Smooth muscle cell (in vitro differentiated cells): ENCODE data around the gene STOML2. TPM values are rescaled to one million over a fixed set of nuclear protein-coding genes. Genes with fewer than 3 reads are reported as not detected.

ENCODE experiments used
- DNase-seq: peaks from one replicate; lab custom pipeline; 2025; ENCODE audit not compliant: unreplicated experiment; lab: John Stamatoyannopoulos, UW
- H2AFZ ChIP-seq: fragments of 200-600 bp; sonication (generic); 2 replicates; pipeline ENCODE4 v1.6.0; 2016; ENCODE audit warnings: antibody characterized with exemption, low read depth, mild to moderate bottlenecking
- H3F3A ChIP-seq: fragments of 200-600 bp; sonication (generic); 2 replicates; pipeline ENCODE4 v1.6.0; 2017; ENCODE audit warnings: antibody characterized with exemption, low read depth
- H3K27ac ChIP-seq: fragments of 200-600 bp; sonication (generic); 2 replicates; pipeline ENCODE4 v1.5.1; 2016; ENCODE audit warnings: low read depth, mild to moderate bottlenecking
- H3K27me3 ChIP-seq: fragments of 200-600 bp; sonication (generic); 2 replicates; pipeline ENCODE4 v1.6.1; 2016; ENCODE audit warnings: low read depth, mild to moderate bottlenecking
- H3K36me3 ChIP-seq: fragments of 200-600 bp; sonication (generic); 2 replicates; pipeline ENCODE4 v1.5.1; 2016; ENCODE audit warnings: low read depth
- H3K4me1 ChIP-seq: fragments of 200-600 bp; sonication (generic); 2 replicates; pipeline ENCODE4 v1.5.1; 2016; ENCODE audit warnings: low read depth
- H3K4me2 ChIP-seq: fragments of 200-600 bp; sonication (generic); 2 replicates; pipeline ENCODE4 v1.6.0; 2016; ENCODE audit warnings: mild to moderate bottlenecking
- H3K4me3 ChIP-seq: fragments of 200-600 bp; sonication (generic); 2 replicates; pipeline ENCODE4 v1.5.1; 2016; ENCODE audit warnings: mild to moderate bottlenecking
- H3K79me2 ChIP-seq: fragments of 200-600 bp; sonication (generic); 2 replicates; pipeline ENCODE4 v1.6.0; 2016; ENCODE audit warnings: low read depth, mild to moderate bottlenecking
- H3K9ac ChIP-seq: fragments of 200-600 bp; sonication (generic); 2 replicates; pipeline ENCODE4 v1.6.0; 2016; ENCODE audit warnings: low read depth
- H3K9me3 ChIP-seq: fragments of 200-600 bp; sonication (generic); replicated peaks from 2 replicates; pipeline ENCODE4 v1.5.1; 2016; ENCODE audit warnings: low read depth
- H4K20me1 ChIP-seq: fragments of 200-600 bp; sonication (generic); 2 replicates; pipeline ENCODE4 v1.6.0; 2016; ENCODE audit warnings: low read depth
- WGBS: methylation state at CpG from one replicate; pipeline ENCODE4 v1.1.7; 2016; ENCODE audit warnings: low lambda C conversion rate; 5-methylcytosine and 5-hydroxymethylcytosine counted together
- polyA plus RNA-seq: library from polyadenylated mRNA; unstranded; fragments of >200 nt; fragmentation: Nextera tagmentation; extraction: Ambion mirVana; gene quantifications from 2 replicates; pipeline ENCODE4 v1.2.1, GENCODE V29; 2016
- total RNA-seq: library from RNA; depleted of rRNA; stranded (reverse); fragments of >200 nt; gene quantifications from 2 replicates; pipeline ENCODE4 v1.2.3, GENCODE V29; 2014
- TF ChIP-seq, protein P1 (sequence below): fragments of 200-600 bp; sonication (generic); IDR thresholded peaks from 2 replicates; pipeline ENCODE4 v1.5.1; 2017; ENCODE audit warnings: borderline replicate concordance, mild to moderate bottlenecking, antibody characterized with exemption; ENCODE audit not compliant: insufficient read depth, poor library complexity, severe bottlenecking

STOML2 gene
- total and polyA plus RNA-seq, 2 experiments from 2014 or later: 70.8 to 125 TPM

DNA sequence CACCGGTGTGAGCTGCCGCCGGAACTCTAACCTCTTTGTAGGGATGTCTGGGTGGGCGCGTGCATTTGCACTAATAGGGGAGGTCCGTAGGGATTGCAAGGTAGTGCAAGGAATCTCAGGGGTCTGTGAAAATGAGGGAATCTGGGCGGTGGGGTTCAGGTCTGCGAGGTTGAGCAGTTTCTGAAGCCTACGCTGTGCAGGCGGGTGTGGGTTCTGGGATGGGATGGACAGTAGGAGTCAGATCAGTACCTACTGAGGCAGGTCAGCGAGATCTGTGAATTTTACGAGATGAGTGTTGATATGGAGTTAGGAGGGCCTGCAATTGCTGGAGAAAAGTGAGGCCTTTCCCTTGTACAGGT is 13.6 kb upstream of the STOML2 start:
- Histone ChIP-seq H3K27me3 (no peaks in the 10 kb centered on the region), H3K27ac (peak overlapping the region; percentile 93), H3K79me2 (peaks cover 15% of the 10 kb centered on the region), H3K4me1 (peaks cover 24% of the 10 kb centered on the region), H3K4me3 (peak overlapping the region; percentile 69), H3F3A (peaks cover 13% of the 10 kb centered on the region), H3K9me3 (no peaks in the 10 kb centered on the region), H2AFZ (peak overlapping the region; percentile 90), H3K4me2 (peak overlapping the region; percentile 93), H4K20me1 (peaks cover 12% of the 10 kb centered on the region), H3K9ac (no peak overlapping the region), H3K36me3 (no peaks in the 10 kb centered on the region)
- TF ChIP-seq, protein P1, sequence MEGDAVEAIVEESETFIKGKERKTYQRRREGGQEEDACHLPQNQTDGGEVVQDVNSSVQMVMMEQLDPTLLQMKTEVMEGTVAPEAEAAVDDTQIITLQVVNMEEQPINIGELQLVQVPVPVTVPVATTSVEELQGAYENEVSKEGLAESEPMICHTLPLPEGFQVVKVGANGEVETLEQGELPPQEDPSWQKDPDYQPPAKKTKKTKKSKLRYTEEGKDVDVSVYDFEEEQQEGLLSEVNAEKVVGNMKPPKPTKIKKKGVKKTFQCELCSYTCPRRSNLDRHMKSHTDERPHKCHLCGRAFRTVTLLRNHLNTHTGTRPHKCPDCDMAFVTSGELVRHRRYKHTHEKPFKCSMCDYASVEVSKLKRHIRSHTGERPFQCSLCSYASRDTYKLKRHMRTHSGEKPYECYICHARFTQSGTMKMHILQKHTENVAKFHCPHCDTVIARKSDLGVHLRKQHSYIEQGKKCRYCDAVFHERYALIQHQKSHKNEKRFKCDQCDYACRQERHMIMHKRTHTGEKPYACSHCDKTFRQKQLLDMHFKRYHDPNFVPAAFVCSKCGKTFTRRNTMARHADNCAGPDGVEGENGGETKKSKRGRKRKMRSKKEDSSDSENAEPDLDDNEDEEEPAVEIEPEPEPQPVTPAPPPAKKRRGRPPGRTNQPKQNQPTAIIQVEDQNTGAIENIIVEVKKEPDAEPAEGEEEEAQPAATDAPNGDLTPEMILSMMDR: no peak
- DNase-seq: no peak
- WGBS: 4% methylated on average over 12 of the region's 12 CpGs

DNA sequence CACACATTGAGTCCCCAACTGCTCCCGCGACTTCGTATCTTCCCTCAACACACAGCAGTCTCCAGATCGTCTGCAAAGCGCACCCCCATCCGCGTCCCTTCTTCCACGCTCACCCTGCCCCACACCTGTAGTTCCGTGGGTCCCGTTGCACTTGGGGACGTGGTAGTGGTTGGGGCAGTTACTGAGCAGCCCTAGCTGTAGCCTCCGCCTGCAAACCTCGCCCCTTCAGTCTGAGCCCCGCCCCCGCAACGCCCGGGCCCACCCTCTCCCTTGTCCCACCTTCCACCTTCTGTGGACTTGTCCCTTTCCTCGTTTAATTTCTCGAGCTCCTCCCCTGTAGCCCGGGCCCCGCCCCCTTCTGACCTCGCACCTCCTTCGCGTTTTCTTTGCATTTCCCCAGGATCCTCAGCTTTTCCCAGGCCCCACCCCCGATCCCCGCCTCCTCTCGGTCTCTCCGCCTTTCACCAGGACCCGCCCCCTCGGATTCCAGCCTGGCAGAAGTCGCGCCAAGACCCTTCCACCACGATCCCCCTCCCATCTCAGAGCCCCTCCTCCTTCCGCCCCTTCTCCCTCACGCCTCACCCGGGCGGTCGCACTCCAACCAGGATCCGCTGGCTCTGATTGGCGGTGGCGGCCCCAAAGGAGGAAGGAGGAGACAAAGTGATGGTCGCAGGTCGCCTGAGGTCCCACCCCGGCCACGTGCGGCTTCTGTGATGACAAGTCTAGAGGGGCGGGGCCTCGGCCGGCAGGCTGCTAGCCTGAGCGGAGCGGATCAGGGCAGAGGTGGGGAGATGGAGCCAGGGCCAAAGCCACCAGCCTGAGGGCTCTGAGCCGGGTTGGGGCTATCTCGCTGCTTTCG is 13.0 kb upstream of the STOML2 start, which contains the start of gene ATOSB:
Gene ATOSB (minus strand): TSS at position 183 of the 859 bp plus-strand sequence. CDS start 7,588 bp downstream, outside the sequence.
- H3K27ac ChIP-seq: peak within 1 kb of the TSS; percentile 93
- H3F3A ChIP-seq: peaks cover 13% of the 10 kb centered on the region
- peak within 1 kb of the TSS; percentile 93 for H3K4me2 ChIP-seq
- DNase-seq: peak; percentile 100
- H3K9me3 ChIP-seq: no peaks in the 10 kb centered on the region
- H3K36me3 ChIP-seq: no peaks in the 10 kb centered on the region
- H3K4me3 ChIP-seq: peak within 1 kb of the TSS; percentile 69
- H3K9ac ChIP-seq: peak within 1 kb of the TSS; percentile 69
- no peaks in the 10 kb centered on the region for H3K27me3 ChIP-seq
- H3K79me2 ChIP-seq: peaks cover 19% of the 10 kb centered on the region
- H3K4me1 ChIP-seq: peaks cover 24% of the 10 kb centered on the region
- peaks cover 14% of the 10 kb centered on the region for H4K20me1 ChIP-seq
- WGBS: 1% methylated on average over 45 of the region's 54 CpGs
- TF ChIP-seq, protein P1: no peak
- H2AFZ ChIP-seq: peak within 1 kb of the TSS; percentile 90

DNA sequence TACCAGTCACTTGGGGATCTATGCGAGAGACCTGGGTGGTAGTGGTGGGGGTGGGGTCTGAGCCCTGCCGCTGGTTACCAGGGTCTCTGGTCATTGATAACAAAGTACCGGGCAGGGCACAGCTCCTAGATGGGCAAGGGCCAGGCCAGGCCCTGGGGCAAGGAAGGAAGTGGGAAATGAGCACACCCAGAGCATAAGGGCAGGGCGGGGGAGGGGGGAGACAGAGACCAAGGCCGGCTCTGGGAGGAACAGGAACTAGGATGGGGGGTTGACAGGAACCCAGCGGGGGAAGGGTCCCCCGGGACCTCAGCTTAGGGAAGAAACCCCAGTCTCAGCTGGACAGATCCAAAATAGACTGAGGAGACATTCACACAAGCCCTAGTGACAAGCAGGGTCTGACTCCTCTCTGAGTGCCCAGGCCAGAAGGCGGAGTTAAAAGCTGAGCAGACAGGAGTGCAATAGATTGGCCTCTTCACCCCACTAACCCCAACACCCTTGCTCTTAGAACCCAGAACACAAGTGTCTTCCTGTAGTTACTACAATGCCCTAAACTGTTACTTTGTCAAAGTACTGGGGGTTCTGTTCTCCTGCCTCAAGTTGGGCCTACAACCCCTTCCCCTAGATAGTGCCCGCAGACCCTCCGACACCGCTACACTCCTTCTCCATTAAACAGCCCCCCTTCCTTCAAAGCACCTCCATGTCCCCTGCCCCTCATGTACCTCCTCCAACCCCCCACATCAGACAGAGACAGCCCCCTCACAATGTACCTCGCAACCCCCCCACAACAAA is 12.1 kb upstream of the STOML2 start:
- peak; percentile 17 for DNase-seq

More for the DNA sequence above, 12.1 kb upstream of the STOML2 start:
- 16% methylated on average over 10 of the region's 12 CpGs for WGBS
- Histone ChIP-seq H3K9me3 (no peaks in the 10 kb centered on the region), H3K4me1 (peaks cover 29% of the 10 kb centered on the region), H3K27me3 (no peaks in the 10 kb centered on the region), H4K20me1 (peaks cover 23% of the 10 kb centered on the region), H3F3A (peaks cover 13% of the 10 kb centered on the region), H3K9ac (peak overlapping the region; percentile 69), H3K36me3 (no peaks in the 10 kb centered on the region), H3K4me3 (peak overlapping the region; percentile 69), H3K27ac (peak overlapping the region; percentile 93), H3K4me2 (peak overlapping the region; percentile 93), H3K79me2 (peaks cover 28% of the 10 kb centered on the region), H2AFZ (no peak overlapping the region)
- TF ChIP-seq, protein P1: no peak
